Effector CD4-positive, alpha-beta T cell (primary cell): ENCODE data around the gene NR4A1.
A peak's percentile ranks its signal among the peaks of the same experiment; 100 is the strongest.
"Not testable (repeated sequence)": the region's sequence is repeated elsewhere in the genome, so short reads cannot be mapped to it uniquely, and the experiment has no call there.

Experiments used
- DNase-seq: peaks from one replicate; pipeline ENCODE4 v3.0.0-alpha.2; 2020

Gene NR4A1

DNA sequence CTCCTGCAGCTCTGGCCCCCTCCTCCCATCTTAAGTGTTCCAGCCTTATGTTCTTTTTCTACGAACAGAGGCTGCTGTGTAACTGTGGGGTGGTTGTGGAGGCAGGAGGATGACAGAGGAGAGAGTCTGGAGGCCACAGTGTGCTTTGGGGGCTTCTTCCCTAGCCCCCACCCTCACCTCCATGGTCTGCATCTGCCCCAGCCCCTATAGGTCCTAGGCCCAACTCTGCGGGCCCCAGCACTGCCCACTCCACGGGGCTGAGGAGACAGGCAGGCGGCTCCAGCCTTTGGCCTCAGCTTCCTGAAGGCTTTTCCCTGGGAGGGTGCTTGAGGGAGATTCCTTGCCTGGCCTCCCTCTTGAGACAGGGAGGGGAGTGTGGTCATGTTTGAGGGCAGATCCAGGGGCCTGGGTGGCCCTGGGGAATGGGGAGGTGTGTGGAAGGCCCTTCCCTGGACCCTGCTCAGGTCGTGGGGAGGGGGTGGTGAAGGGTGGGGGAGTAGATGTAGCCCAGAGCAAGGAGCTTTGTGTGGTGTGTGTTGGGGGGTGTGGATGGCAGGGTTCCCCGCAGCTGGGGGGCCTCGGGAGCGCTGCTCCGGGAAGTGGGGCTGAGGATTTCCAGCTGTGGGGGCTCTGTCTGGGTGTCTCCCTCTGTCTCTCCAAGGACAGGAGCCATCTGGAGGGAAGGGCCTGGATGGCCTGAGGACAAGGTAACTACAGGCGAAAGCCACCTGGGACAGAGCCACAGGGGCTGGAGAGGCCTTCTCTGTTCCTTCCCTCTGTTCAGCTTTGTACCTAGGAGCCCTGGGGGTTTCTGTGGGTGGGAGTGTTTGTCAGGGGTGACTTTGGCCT is 29.4 kb downstream of the NR4A1 start:
- DNase-seq, result no peak

- DNase-seq, result no peak
These were observed 30.1 kb downstream of the NR4A1 start for GRCh38 chr12:52081263-52081733.

GRCh38 chr12:52082026-52082668 is 30.9 kb downstream of the NR4A1 start:
- no peak for DNase-seq

DNA sequence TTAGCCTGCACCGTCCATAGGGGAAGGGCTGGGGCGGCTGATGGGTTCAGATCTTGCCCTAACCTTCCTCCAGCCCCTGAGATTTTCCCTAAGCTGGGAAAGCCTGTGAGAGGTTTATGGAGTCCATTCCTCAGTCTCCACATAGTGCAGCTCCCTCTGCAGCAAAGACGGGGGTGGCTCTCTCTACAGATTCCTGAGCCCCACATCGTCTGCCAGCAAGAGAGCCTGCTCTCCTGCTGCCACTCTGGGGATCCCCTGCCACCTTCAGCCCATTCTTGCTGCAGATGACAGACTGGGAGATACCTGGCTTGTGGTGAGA is 31.4 kb downstream of the NR4A1 start:
- no peak for DNase-seq

DNA sequence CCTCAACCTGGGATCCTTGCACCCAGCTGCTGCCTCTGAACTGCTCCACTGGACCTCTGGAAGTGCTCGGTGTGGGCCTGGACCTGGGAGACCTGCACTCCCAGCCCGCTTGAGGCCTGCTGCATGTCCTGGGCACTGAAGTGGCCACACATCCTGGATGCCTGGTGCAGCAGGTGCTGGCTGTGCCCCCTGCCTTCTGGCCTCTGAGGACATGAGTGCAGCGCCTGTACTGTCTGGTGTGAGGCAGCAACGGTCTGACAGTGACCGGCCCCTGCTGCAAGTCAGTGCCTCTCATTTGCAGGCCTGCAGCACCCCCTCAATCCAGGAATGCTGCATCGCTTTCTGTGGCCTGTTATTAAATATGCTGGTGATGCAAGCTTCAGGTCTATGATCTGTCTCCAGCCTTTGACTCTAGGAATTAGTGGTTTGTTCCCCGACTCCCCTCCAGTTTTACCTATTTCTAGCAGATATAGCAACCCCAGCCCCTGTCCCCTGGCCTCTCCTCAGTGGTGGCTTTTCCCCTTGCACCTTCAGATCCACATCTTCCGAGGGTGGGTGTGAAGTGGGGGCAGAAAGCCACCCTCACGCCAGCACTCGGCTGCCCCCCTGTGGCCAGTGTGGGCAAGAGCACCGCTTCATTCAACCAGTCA is 31.9 kb downstream of the NR4A1 start:
- DNase-seq, result peak; percentile 58

GRCh38 chr12:52083638-52083996 is 32.4 kb downstream of the NR4A1 start:
- DNase-seq, result no peak

DNA sequence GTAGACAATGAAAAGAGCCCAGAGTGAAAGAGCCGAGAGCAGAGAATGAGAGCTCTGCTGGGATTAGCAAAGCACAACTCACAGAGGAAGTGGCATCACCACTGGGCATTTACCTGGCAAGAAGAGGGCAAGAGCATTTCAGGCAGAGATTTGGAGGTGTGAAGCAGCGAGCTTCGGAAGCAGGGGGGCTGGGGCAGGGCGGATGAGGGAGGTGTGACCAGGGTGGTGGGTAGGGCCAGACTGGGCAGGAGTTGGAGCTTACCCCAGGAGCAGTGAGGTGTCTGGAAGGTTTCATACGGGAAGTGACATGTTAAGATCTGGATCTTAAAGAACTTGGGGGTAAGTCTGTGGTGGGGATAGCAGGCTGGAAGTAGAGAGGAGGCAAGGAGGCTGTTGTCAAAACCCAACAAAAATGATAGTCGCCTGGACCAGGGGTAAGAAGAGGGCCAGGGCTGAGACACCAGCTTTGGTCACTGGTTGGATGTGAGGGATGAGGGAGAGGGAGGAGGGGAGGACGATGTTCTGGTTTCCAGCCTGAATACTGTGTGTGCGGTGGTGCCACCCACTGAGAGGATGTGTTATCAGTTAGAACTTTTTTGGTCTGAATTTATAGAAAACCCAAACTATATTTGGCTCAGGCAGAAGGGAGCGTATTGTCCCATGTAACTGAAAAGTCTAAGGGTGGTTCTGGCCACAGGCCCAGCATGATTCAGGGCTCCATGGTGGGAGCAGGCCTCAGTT is 33.4 kb downstream of the NR4A1 start:
- DNase-seq, result no peak

- DNase-seq, result no peak
These were observed 34.5 kb downstream of the NR4A1 start for GRCh38 chr12:52085682-52086180.

- DNase-seq, result no peak
These were observed 35.1 kb downstream of the NR4A1 start for GRCh38 chr12:52086366-52086765.

GRCh38 chr12:52086944-52087835 is 35.9 kb downstream of the NR4A1 start:
- DNase-seq, result no peak

- DNase-seq, result no peak
These were observed 36.9 kb downstream of the NR4A1 start for GRCh38 chr12:52087961-52088820.

- DNase-seq, result no peak
These were observed 38.2 kb downstream of the NR4A1 start for GRCh38 chr12:52089491-52089890.

DNA sequence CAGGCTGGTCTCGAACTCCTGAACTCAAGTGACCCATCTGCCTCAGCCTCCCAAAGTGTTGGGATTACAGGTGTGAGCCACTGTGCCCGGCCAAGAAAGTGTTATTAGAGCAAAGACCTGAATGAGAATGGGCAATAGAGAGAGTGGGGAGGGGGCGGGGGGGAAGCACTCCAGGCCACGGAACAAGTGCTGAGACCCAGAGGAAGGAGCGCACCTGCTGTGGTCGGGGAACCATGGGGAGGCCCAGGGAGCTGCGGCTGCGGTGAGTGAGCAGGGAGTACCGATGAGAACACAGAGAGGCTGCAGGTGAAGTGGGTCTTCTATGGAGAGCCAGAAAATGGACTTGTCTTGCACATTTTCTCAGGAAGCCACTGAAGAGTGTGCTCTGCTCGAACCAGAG is 39.0 kb downstream of the NR4A1 start:
- no peak for DNase-seq

GRCh38 chr12:52091061-52091460 is 39.8 kb downstream of the NR4A1 start:
- DNase-seq, result no peak

- no peak for DNase-seq
These were observed 40.6 kb downstream of the NR4A1 start for GRCh38 chr12:52091869-52092268.

- no peak for DNase-seq
These were observed 42.1 kb downstream of the NR4A1 start for GRCh38 chr12:52093346-52093745.

DNA sequence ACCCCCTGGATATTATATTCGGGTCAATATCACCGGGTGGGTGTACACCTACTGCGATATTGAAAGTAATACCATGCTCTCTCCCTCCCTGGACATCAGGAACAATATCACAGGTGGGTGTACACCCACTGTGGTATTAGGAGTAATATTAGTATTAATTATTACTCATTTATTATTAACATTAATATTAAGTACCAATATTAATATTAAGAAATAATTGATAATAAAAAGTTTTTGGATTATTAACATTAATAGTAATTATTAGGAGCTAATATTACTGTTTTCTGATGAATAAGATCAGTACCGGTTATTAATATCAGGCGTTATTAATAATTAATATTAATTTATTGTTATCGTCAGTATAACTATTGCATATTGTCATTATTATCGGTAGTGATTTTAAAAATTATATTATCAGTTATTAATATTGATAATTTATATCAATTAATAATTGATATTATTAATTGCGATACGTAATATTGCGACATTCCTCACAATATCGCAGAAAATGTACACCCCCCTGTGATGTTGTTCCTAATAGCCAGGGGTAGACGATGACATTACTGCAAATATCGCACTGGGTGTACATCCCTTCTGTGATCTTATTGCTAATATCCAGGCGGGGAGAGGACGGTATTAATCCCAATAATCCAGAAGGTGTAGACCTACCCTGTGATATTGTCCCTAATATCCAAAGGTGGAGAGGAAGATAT is 45.2 kb downstream of the NR4A1 start:
- no peak for DNase-seq

DNA sequence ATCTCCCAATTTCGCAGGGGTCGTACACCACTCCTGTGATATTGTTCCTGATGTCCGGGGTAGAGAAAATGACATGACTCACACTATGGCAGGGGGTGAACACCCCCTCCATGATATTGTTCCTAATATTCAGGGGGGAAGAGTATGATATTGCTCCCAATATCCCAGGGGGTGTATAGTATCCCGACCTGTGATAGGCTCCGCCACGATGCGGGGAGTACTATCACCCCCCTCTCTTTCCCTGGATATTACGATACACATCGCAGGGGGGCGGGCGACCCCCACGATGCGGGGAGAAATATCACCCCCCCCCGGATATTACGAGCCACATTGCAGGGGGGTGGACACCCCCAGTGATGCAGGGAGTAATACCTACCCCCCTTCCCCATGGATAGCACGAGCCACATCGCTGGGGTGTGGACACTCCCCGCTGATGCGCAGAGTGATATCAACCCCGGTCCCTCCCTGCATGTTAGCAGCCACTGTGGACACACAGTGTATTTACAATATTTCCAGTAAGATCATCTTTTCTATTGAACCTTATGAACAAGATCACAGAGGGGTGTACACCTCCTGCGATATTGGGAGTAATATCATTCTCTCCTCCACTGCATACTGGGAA is 45.9 kb downstream of the NR4A1 start:
- no peak for DNase-seq

DNA sequence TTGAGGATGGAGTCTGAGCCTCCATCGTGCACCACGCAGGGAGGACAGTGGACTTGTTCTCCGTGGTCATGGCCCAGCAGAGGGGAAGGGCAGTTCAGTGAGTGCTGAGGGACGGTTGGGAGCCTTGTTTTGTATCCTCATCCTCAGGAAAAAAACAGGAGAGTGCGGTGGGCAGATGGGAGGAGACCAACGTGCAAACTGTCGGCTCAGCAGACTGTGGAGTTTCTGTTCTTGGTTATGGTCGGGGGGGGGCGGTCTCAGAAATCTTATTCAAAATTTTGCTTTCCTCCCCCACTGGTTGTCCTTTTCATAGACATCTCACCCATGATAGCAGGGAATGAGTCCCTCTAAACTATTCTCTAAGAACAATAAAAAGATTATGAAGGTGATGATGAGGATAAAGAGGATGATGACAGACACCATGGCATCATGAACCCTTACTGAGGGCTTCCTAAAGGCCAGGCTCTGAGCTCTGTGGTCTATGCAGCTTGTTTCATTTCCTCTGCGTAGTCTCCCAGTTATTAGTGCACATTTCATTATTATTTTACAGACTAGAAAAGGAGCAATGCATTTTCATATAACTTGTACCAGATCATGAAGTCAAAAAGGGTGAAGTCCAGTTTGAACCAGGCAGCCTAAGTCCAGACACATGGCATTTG is 53.3 kb downstream of the NR4A1 start:
- DNase-seq, result not testable (repeated sequence)
